HepG2 (cell line): ENCODE data around the gene QRICH2. TPM values are rescaled to one million over a fixed set of nuclear protein-coding genes. Genes with fewer than 3 reads are reported as not detected.
A peak's percentile ranks its signal among the peaks of the same experiment; 100 is the strongest.

Source experiments
- BCL6 ChIP-seq: IDR thresholded peaks from 2 replicates; pipeline ENCODE4 v1.6.1; 2016; ENCODE audit warnings: missing genetic modification reagents, missing compliant biosample characterization
- BCLAF1 ChIP-seq: fragments of 450-650 bp; IDR thresholded peaks from 2 replicates; pipeline ENCODE4 v1.6.1; 2017; ENCODE audit warnings: mild to moderate bottlenecking
- CSRNP1 ChIP-seq: sonication (generic); formaldehyde crosslinking; IDR thresholded peaks from 2 replicates; pipeline ENCODE4 v1.8.1; 2023; ENCODE audit warnings: mild to moderate bottlenecking, missing genetic modification reagents
- NCOR1 ChIP-seq: fragments of 200-600 bp; sonication (generic); IDR thresholded peaks from 2 replicates; pipeline ENCODE4 v1.7.0; 2017; ENCODE audit warnings: antibody characterized with exemption, low read length, borderline replicate concordance
- PBX3 ChIP-seq: sonication (generic); formaldehyde crosslinking; IDR thresholded peaks from 2 replicates; pipeline ENCODE4 v1.8.1; 2023; ENCODE audit warnings: missing genetic modification reagents, inconsistent platforms, borderline replicate concordance
- RORA ChIP-seq: sonication (generic); formaldehyde crosslinking; IDR thresholded peaks from 2 replicates; pipeline ENCODE4 v1.5.0; 2020; ENCODE audit warnings: mild to moderate bottlenecking, missing genetic modification reagents, moderate library complexity
- SIN3A ChIP-seq: IDR thresholded peaks from 2 replicates; pipeline ENCODE4 v1.6.1; 2011; ENCODE audit warnings: low read depth, mild to moderate bottlenecking, control low read depth, low read length, borderline replicate concordance
- SNAPC5 ChIP-seq: sonication (generic); formaldehyde crosslinking; IDR thresholded peaks from 2 replicates; pipeline ENCODE4 v1.8.1; 2023; ENCODE audit warnings: mild to moderate bottlenecking, missing genetic modification reagents, borderline replicate concordance
- STAG1 ChIP-seq: sonication (generic); formaldehyde crosslinking; IDR thresholded peaks from 2 replicates; pipeline ENCODE4 v1.4.0; 2020; ENCODE audit warnings: missing genetic modification reagents
- SYNCRIP ChIP-seq: fragments of 200-400 bp; formaldehyde crosslinking; IDR thresholded peaks from 2 replicates; pipeline ENCODE4 v1.6.1; 2018; ENCODE audit warnings: mild to moderate bottlenecking, low read depth, low read length; ENCODE audit not compliant: insufficient read depth
- ZBTB8A ChIP-seq: sonication (generic); formaldehyde crosslinking; IDR thresholded peaks from 2 replicates; pipeline ENCODE4 v1.4.0; 2020; ENCODE audit warnings: mild to moderate bottlenecking, low read depth, missing genetic modification reagents, borderline replicate concordance
- ZKSCAN1 ChIP-seq: fragments of 150-350 bp; IDR thresholded peaks from 2 replicates; pipeline ENCODE4 v1.6.1; 2014; ENCODE audit warnings: low read length
- ZNF350 ChIP-seq: sonication (generic); formaldehyde crosslinking; IDR thresholded peaks from 2 replicates; pipeline ENCODE4 v1.4.0; 2020; ENCODE audit warnings: mild to moderate bottlenecking, low read depth, missing genetic modification reagents, borderline replicate concordance
- ZNF44 ChIP-seq: sonication (generic); formaldehyde crosslinking; IDR thresholded peaks from 2 replicates; pipeline ENCODE4 v1.5.1; 2020; ENCODE audit warnings: mild to moderate bottlenecking, missing genetic modification reagents
- ZNF513 ChIP-seq: sonication (generic); formaldehyde crosslinking; conservative IDR thresholded peaks from 2 replicates; pipeline ENCODE4 v1.5.0; 2020; ENCODE audit warnings: missing genetic modification reagents
- ZNF558 ChIP-seq: sonication (generic); formaldehyde crosslinking; IDR thresholded peaks from 2 replicates; pipeline ENCODE4 v1.9.0; 2022; ENCODE audit warnings: mild to moderate bottlenecking, missing genetic modification reagents, borderline replicate concordance
- ZNF746 ChIP-seq: sonication (generic); formaldehyde crosslinking; IDR thresholded peaks from 2 replicates; pipeline ENCODE4 v1.8.0; 2022; ENCODE audit warnings: mild to moderate bottlenecking, missing genetic modification reagents
- ZNF747 ChIP-seq: sonication (generic); formaldehyde crosslinking; IDR thresholded peaks from 2 replicates; pipeline ENCODE4 v1.8.1; 2023; ENCODE audit warnings: missing genetic modification reagents, mild to moderate bottlenecking, borderline replicate concordance
- ZSCAN29 ChIP-seq: sonication (generic); formaldehyde crosslinking; conservative IDR thresholded peaks from 2 replicates; pipeline ENCODE4 v1.4.0; 2020; ENCODE audit warnings: mild to moderate bottlenecking, missing genetic modification reagents
- polyA plus RNA-seq, 8 experiments: library from polyadenylated mRNA; depleted of rRNA in 3 of 8; stranded (reverse) in 7 of 8; unstranded in 1 of 8; fragments of >200 nt; fragmentation: Illumina TruSeq in 4 of 8; extraction: Trizol in 4 of 8; gene quantifications; 2 replicates each; pipeline versions ENCODE4 v1.2.1 to v1.2.3, GENCODE V29; 2011 to 2016; ENCODE audit warnings: low read depth in 4 of 8, missing spikeins in 1 of 8, mixed read lengths in 1 of 8; ENCODE audit not compliant: insufficient read depth in 1 of 8
- total RNA-seq, 5 experiments: library from RNA; depleted of rRNA; stranded (reverse); fragments of >200 nt; fragmentation: Illumina TruSeq; extraction: Trizol; gene quantifications; 2 replicates each; pipeline ENCODE4 v1.2.3, GENCODE V29; 2016; ENCODE audit warnings: low read depth in 1 of 5

Gene QRICH2
- total and polyA plus RNA-seq, 2 of the 13 experiments (the other 11 are each of a cell fraction or from before 2014, with no cell fraction given): 3.7 to 5.7 TPM

GRCh38 chr17:76237859-76238313, 70.2 kb downstream of the QRICH2 start (continued):
- TF ChIP-seq BCLAF1 (no peak), BCL6 (CRISPR knock-in tag) (peak; percentile 75), SYNCRIP (no peak), ZNF513 (CRISPR knock-in tag) (no peak), ZBTB8A (CRISPR knock-in tag) (no peak), ZSCAN29 (no peak), PBX3 (CRISPR knock-in tag) (no peak), ZNF44 (CRISPR knock-in tag) (no peak), NCOR1 (peak; percentile 30; the same call in 1 of the 2 replicates), CSRNP1 (CRISPR knock-in tag) (peak; percentile 38; the same call in 1 of the 2 replicates), ZNF350 (CRISPR knock-in tag) (peak; percentile 60; the same call in 1 of the 2 replicates), ZNF558 (CRISPR knock-in tag) (no peak), ZKSCAN1 (no peak), ZNF747 (CRISPR knock-in tag) (no peak), ZNF746 (CRISPR knock-in tag) (no peak), RORA (CRISPR knock-in tag) (no peak), SIN3A (no peak), STAG1 (CRISPR knock-in tag) (no peak; the same call in 1 of the 2 replicates), SNAPC5 (CRISPR knock-in tag) (0 out of 2 replicates have a peak, but pooled peaks have one; percentile 30)
